ENCODE results near the gene IFIT1.
"Not testable (repeated sequence)": the region's sequence is repeated elsewhere in the genome, so short reads cannot be mapped to it uniquely, and the experiment has no call there.

Gene IFIT1

DNA sequence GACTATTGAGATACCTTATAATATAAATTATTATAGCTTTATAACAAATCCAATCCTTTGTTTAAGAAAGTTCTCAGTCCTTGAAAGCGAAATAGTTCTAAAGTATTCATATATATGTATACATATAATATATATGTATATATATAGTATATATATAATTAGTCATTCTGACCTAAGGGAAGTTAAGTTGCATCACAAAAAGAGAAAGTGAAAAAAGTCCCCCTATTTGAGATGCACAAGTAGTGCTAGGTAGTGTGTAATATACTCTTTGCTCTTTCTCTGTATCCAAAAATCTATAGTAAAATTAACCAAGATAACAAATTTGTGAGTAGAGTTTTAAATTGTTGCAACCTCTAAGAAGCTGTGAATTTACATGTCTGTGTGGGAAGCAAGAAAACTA, 27.9 kb upstream of the IFIT1 start:
- DNase-seq (ENCODE audit: low spot score): no peak

- DNase-seq (ENCODE audit: low spot score): peak; percentile 4
Observed at GRCh38 chr10:89367529-89367928, 24.9 kb upstream of the IFIT1 start.

DNA sequence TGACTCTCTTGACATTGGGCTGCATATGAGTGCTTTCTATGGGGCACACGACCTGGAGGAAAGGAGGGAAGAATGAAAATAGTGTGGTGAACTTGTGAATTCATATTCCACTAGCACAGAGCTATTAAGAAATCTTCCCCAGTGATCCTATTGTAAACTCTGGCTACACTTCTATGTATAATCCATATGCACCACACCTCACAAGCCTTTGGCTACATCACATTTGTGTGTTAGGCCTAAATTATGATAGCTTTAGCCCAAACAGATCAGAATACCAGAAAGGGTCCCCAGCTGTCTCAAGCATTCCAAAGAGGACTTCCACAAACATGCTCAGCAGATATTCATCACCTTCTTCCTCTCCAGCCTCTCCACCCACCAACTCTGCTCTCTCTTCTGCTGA, 24.3 kb upstream of the IFIT1 start:
- DNase-seq (ENCODE audit: low spot score): no peak

DNA sequence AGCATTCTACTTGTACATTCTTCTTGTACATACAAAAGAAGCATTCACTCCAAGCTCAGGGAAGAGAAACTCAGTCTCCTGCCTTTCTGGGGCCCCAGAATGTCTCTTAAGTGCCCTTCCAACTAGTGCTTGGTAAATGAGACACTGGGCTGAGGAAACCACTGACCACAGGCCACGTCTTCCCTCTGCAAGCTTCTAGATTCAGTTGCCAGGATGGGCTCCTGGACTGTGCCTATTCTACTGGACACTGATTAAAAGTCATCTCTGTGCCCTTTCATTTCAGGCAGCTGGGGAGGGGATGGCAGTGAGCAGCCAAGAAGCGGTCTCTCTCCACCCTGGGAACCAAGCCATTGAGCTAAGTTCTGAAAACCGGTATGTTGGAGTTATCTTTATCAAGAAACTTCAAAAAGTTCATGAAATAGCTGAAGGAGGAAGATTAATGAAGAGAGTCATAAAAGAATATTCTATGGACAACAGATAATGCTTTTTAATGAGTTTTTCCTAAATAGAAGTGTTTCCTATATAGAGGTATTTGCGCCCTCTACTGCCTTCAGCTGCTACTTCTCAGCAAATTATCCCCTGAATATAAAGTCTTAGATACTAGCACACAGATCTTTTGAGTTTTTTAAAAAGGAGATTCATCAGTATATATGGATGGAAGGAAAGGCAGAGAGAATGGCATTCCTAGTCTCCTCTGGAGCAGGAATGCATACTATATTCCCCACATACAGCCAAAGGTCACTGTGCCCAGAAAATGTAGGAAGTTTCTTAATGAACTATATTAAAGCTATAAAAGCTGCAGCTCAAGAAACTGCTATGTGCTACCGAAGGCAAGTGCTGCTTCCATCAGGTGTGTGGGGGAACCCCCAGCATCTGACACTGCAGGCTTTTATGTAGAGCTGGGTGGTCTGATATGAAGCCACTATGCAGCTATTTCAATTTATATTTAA, 23.0 kb upstream of the IFIT1 start:
- DNase-seq (ENCODE audit: low spot score): peak; percentile 55

DNA sequence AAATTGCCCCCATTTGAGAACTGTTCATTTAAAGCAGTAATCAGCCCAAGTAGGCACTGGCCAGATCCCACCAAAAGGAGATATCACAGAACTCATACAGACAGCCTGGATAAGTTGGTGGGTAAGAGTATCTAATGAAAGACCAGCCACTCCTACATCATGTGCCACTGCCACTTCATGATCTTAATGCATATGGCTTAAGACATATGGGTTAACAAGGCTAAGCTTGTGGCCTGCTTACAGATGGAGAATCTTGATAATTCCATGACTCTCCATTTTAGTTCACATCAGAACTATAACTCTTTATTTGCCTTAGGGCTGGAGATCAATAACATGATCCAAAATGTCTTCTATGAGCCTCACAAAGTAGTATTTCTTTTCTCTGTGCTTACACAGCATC, 21.3 kb upstream of the IFIT1 start:
- no peak for DNase-seq (ENCODE audit: low spot score)

GRCh38 chr10:89371987-89372386, 20.4 kb upstream of the IFIT1 start:
- no peak for DNase-seq (ENCODE audit: low spot score)

DNA sequence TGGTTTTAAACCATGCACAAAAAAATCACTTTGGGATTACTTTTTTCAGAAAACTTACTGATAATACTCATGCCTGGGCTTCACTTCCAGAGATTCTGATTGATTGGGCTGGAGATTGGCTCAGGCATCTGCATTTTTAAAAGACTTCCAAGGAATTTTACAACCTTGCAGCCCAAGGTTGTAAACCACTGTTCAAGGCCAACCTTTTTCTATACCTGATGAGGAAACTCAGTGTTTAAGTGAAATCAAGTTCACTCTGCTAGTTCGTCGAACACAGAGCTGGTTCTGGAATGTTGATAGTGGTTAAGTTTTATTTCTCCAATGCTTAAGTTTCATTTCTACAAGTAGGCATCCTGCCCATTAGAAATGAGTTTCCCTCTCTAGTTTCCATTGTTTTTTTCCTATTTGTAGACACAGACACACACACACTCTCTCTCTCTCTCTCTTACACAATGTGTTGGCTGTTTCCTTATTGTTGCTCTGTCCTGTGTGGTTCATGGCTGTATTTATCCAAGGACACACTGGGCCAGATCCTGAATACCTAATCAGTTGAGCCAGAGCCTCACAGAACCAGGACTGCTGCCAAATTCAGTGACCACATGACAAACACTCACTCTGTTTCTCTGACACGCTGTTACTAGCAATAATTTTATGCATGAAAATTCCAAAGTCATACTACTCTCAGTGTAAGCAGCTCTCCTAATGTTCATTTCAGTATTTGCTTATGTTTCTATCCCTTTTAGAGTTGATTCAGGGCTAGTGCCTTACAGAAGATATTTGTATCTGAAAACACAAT, 18.3 kb upstream of the IFIT1 start:
- DNase-seq (ENCODE audit: low spot score): peak; percentile 92

- DNase-seq (ENCODE audit: low spot score): no peak
Observed at GRCh38 chr10:89374713-89375141, 17.7 kb upstream of the IFIT1 start.

DNA sequence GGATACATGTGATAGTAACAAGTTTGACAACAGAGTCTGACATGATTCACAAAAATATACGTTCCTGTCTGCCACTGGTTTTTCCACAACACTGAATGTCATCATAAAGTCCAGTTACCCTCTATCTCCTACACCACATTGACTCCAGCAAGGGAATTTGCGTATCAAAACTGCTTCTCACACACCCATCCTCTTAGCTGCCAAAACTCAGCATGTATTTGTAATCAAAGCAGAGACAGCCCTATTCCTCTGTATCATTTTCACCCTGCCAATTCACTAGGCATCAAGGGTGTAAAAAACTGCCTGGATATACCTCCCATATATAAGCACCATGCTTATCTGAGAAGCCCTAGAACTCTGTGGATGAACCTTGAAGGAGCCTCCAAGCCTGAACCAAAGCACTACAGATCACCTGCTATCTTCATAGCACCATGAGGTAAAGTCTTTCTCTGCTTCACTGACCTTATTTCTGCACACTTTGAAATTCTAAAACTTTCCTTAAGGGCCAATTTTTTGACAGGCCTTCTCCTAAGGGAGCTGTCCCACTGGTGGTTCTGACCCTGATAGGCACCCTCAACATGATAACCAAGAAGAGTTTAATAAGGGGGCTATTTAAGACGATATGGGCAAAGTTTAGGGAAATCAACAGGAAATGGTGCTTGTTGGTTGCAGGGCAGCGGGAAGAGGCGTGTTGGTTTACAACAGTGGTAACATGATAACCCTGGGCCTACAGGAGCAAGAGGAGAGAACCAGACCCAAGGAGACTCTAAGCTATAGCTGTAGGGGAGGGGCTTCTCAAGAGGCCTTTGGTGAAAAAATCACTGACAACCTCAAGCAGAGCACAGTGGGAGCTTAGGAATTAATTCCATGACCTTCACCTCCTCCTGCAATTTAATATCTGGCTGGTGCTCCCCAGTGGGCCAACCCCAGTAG, 14.5 kb upstream of the IFIT1 start, which contains the start of gene IFIT1B:
TSS of gene IFIT1B (plus strand) at position 352 of the 933 bp plus-strand sequence. CDS start at position 432, 80 bp downstream.
- DNase-seq (ENCODE audit: low spot score): no peak

DNA sequence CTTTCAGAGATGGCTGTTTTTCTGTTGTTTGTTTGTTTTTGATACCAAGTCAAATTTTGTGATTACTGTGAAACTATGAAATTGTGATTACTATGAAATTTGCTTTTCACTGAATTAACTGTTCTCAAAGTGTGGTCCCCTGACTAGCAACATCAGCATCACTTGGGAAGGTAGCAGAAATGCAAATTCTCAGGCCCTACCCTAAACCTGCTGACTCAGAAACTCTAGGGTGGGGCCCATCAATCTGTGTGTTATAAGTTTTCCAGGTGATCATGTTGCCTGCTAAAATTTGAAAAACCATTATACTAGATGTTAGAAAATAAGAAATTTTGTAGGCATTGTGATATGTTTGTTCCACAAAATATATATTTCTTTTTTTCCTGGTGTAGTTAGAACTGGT, 13.3 kb upstream of the IFIT1 start:
- no peak for DNase-seq (ENCODE audit: low spot score)

DNA sequence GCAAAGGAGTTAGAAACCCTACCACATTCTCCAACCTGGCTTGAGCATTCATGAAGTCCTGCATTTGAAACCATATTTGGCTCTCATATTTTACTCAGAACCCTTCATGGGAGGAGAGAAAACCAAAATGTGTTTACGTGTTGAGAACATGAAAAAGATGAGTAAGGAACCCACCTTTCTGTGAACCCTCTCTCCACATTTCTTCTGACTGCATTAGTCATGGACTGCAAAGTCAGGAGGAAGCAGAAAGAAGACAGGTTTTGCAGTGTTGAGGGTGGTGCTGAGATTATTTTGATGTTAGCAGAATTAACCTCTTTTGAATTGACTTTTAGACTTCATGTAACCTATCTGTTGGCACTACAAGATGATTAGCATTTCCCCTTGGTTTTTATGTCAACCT, 9.7 kb upstream of the IFIT1 start:
- no peak for DNase-seq (ENCODE audit: low spot score)

GRCh38 chr10:89384474-89385340, 7.7 kb upstream of the IFIT1 start:
- no peak for DNase-seq (ENCODE audit: low spot score)

DNA sequence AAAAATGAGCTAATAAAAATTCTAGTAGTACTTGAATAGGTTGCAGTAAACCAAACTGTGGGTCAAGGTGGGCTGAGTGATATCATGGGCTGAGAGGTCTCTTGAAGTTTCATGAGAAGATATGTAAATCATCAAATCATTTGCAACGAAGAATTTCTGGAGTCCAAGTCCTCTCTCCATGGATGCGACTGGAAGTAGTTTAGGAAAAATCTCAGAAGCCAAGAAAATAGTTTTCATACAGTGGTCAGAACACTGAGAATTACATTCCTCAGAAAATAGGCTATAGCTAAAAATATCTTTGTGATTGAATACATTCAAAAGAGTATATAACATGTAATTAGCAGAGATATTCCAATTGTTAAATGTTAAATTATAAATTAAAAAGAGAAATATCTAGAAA, 3.6 kb upstream of the IFIT1 start:
- DNase-seq (ENCODE audit: low spot score): no peak

DNA sequence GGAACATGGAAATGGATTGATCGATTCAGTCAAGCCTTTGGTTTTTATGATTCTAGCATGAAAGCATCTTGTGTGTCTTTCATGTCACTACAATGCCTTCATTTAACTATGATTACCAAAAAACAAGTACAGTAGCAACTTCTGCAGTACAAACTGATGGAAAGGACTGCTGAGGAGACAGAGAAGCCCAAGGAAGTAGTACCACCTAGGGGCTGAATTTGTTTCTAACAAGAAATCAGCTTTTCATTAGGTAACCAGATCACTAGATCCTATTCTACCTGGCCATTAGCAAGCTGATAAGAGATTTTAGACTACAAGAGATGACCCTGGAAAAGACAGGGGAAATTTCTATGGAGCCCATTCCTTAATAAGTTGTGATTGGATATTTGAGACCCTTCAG, 3.2 kb upstream of the IFIT1 start:
- DNase-seq (ENCODE audit: low spot score): peak; percentile 38

- DNase-seq (ENCODE audit: low spot score): no peak
Observed at GRCh38 chr10:89390476-89391225, 1.8 kb upstream of the IFIT1 start.

GRCh38 chr10:89391226-89391576, 1.2 kb upstream of the IFIT1 start:
- not testable (repeated sequence) for DNase-seq (ENCODE audit: low spot score)

DNA sequence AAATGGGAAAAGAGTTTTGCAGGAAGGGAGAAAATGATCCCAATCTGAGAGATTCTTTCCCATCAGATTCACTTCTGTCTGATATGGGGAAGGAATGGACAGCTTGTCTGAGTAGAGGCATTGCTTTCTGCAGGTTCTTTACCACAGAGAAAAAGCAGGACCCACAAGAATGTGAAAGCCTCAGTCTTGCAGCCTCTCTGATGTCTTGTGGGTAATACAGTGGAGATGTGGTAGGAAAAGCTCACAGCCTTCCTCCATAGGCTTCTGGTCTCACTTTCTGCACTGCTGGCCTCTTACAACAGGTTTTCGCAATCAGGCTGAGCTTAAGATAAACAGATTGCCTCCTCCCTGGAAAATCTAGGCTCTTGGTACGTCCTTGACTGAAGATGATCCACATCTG, 551 bp downstream of the IFIT1 start:
- peak; percentile 68 for DNase-seq (ENCODE audit: low spot score)

DNA sequence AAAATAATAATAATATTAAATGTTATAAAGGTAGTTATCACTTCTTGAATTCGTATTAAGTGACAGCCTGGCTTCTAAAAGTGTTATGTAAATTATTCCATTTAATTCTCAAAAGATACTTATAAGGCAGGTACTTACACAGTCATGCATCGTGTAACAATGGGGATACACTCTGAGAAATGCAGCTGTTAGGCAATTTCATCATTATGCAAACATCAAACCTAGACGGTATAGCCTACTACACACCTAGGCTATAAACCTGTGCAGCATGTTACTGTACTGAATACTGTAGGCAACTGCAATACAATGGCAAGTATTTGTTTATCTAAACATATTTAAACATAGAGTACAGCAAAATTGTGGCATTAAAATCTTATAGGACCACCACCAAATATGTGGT, 1.5 kb downstream of the IFIT1 start:
- DNase-seq (ENCODE audit: low spot score): no peak

DNA sequence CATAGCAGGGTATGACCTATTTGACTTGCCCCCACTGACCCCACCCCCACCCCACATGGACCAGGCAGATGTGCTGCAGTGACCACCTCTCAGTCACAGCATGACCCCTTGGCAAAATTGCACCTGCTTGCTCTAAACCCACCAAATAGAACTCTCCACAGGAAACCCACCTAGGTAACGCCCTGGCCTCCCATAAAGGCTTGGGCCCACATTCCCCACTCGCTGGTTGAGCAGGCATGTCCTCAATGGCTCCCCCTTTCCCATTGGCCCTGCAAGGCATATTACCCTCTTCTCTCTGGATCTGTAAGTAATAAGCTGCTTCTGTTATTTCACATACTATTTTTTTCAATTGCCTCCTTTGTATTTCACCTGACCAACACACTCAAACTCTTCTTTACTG, 2.7 kb downstream of the IFIT1 start:
- no peak for DNase-seq (ENCODE audit: low spot score)

Data from AG08395 (cell line).